GM23338 (cell line): ENCODE results near the gene TP53BP1. TPM values are rescaled to one million over a fixed set of nuclear protein-coding genes. Genes with fewer than 3 reads are reported as not detected.

ENCODE experiments used
- ATAC-seq: fragments of 200-7000 bp; cut with Tn5 transposase; 3 replicates; pipeline ENCODE4 v1.9.1; 2020
- DNase-seq: peaks from one replicate; pipeline ENCODE4 v3.0.0-alpha.2; 2015; ENCODE audit warnings: low spot score
- H2AFZ ChIP-seq: fragments of 200-600 bp; sonication (generic); 2 replicates; pipeline ENCODE4 v1.8.0; 2016; ENCODE audit warnings: antibody characterized with exemption, mild to moderate bottlenecking, moderate library complexity
- H3F3A ChIP-seq: fragments of 200-600 bp; sonication (generic); replicated peaks from 2 replicates; pipeline ENCODE4 v1.8.0; 2017; ENCODE audit warnings: antibody characterized with exemption, mixed run types, low read depth
- H3K27ac ChIP-seq: fragments of 200-600 bp; sonication (generic); 2 replicates; pipeline ENCODE4 v1.6.1; 2016; ENCODE audit warnings: low read depth
- H3K27me3 ChIP-seq: fragments of 200-600 bp; sonication (generic); 2 replicates; pipeline ENCODE4 v1.8.0; 2016; ENCODE audit warnings: mild to moderate bottlenecking, mixed run types, moderate library complexity; ENCODE audit not compliant: insufficient read depth
- H3K36me3 ChIP-seq: fragments of 200-600 bp; sonication (generic); 2 replicates; pipeline ENCODE4 v1.8.0; 2016; ENCODE audit warnings: mild to moderate bottlenecking; ENCODE audit not compliant: insufficient read depth
- H3K4me1 ChIP-seq: fragments of 200-600 bp; sonication (generic); 2 replicates; pipeline ENCODE4 v1.8.0; 2016; ENCODE audit warnings: mild to moderate bottlenecking, moderate library complexity; ENCODE audit not compliant: insufficient read depth
- H3K4me2 ChIP-seq: fragments of 200-600 bp; sonication (generic); 2 replicates; pipeline ENCODE4 v1.7.1; 2017; ENCODE audit warnings: mixed run types
- H3K4me3 ChIP-seq: fragments of 200-600 bp; sonication (generic); 2 replicates; pipeline ENCODE4 v1.6.1; 2016; ENCODE audit warnings: mixed run types
- H3K79me2 ChIP-seq: fragments of 200-600 bp; sonication (generic); replicated peaks from 2 replicates; pipeline ENCODE4 v1.8.0; 2017; ENCODE audit warnings: mild to moderate bottlenecking; ENCODE audit not compliant: insufficient read depth
- H3K9me2 ChIP-seq: fragments of 200-600 bp; sonication (generic); 2 replicates; pipeline ENCODE4 v1.8.0; 2017; ENCODE audit not compliant: insufficient read depth
- H4K20me1 ChIP-seq: fragments of 200-600 bp; sonication (generic); replicated peaks from 2 replicates; pipeline ENCODE4 v1.8.0; 2017; ENCODE audit warnings: mild to moderate bottlenecking; ENCODE audit not compliant: insufficient read depth
- H3K27ac Mint-ChIP-seq: 2 replicates; pipeline ENCODE4 v1.8.0; 2020; ENCODE audit warnings: inconsistent platforms, mild to moderate bottlenecking, moderate library complexity, mixed read lengths
- H3K27me3 Mint-ChIP-seq: 3 replicates; pipeline ENCODE4 v1.8.0; 2022; ENCODE audit warnings: low read depth, mild to moderate bottlenecking, moderate library complexity, mixed read lengths, inconsistent platforms; ENCODE audit not compliant: insufficient read depth, poor library complexity
- H3K36me3 Mint-ChIP-seq: 3 replicates; pipeline ENCODE4 v1.8.0; 2021; ENCODE audit warnings: low read depth, mild to moderate bottlenecking, inconsistent platforms, moderate library complexity, mixed read lengths
- H3K4me1 Mint-ChIP-seq: 3 replicates; pipeline ENCODE4 v1.8.0; 2020; ENCODE audit warnings: mild to moderate bottlenecking, inconsistent platforms, mixed read lengths
- H3K4me3 Mint-ChIP-seq: 3 replicates; pipeline ENCODE4 v1.8.0; 2021; ENCODE audit warnings: moderate library complexity, mild to moderate bottlenecking, inconsistent platforms, mixed read lengths
- H3K9me3 Mint-ChIP-seq: 3 replicates; pipeline ENCODE4 v1.8.0; 2020; ENCODE audit warnings: moderate library complexity, mild to moderate bottlenecking, inconsistent platforms, mixed read lengths
- CTCF ChIP-seq, 2 experiments: fragments of 200-600 bp in 1 of 2; sonication (generic) in 1 of 2; conservative IDR thresholded peaks; 2 replicates each; pipeline versions ENCODE4 v1.5.1 to v1.6.1; 2016 to 2017; ENCODE audit warnings: antibody characterized with exemption in 2 of 2, low read depth in 2 of 2, mild to moderate bottlenecking in 2 of 2, moderate library complexity in 1 of 2
- EZH2phosphoT487 ChIP-seq: fragments of 200-600 bp; sonication (generic); IDR thresholded peaks from one replicate; pipeline ENCODE4 v1.8.1; 2018; ENCODE audit warnings: antibody characterized with exemption; ENCODE audit not compliant: unreplicated experiment
- JUNB ChIP-seq: IDR thresholded peaks from one replicate; pipeline ENCODE4 v1.6.1; 2016; ENCODE audit warnings: antibody characterized with exemption; ENCODE audit not compliant: unreplicated experiment
- NANOG ChIP-seq: IDR thresholded peaks from 2 replicates; pipeline ENCODE4 v1.6.1; 2016; ENCODE audit warnings: antibody characterized with exemption, borderline replicate concordance
- STAT1 ChIP-seq: IDR thresholded peaks from one replicate; pipeline ENCODE4 v1.6.1; 2016; ENCODE audit warnings: antibody characterized with exemption; ENCODE audit not compliant: unreplicated experiment
- polyA plus RNA-seq: library from polyadenylated mRNA; unstranded; fragments of >200 nt; fragmentation: Nextera tagmentation; extraction: Ambion mirVana; gene quantifications from 2 replicates; pipeline ENCODE4 v1.2.1, GENCODE V29; 2016
- total RNA-seq: library from RNA; depleted of rRNA; stranded (reverse); fragments of >200 nt; shearing (Covaris generic); gene quantifications from 2 replicates; pipeline ENCODE4 v1.2.3, GENCODE V29; 2014
- TF ChIP-seq, protein P1 (sequence below): fragments of 250-450 bp; sonication (Bioruptor Pico); IDR thresholded peaks from 2 replicates; pipeline ENCODE4 v1.5.0; 2020; ENCODE audit warnings: mild to moderate bottlenecking, moderate library complexity

The TP53BP1 gene
- total and polyA plus RNA-seq, 2 experiments from 2014 or later = 17.7 to 81.3 TPM

GRCh38 chr15:43523646-43524045 is 30.7 kb upstream of the TP53BP1 start (continued):
- TF ChIP-seq, protein P1, sequence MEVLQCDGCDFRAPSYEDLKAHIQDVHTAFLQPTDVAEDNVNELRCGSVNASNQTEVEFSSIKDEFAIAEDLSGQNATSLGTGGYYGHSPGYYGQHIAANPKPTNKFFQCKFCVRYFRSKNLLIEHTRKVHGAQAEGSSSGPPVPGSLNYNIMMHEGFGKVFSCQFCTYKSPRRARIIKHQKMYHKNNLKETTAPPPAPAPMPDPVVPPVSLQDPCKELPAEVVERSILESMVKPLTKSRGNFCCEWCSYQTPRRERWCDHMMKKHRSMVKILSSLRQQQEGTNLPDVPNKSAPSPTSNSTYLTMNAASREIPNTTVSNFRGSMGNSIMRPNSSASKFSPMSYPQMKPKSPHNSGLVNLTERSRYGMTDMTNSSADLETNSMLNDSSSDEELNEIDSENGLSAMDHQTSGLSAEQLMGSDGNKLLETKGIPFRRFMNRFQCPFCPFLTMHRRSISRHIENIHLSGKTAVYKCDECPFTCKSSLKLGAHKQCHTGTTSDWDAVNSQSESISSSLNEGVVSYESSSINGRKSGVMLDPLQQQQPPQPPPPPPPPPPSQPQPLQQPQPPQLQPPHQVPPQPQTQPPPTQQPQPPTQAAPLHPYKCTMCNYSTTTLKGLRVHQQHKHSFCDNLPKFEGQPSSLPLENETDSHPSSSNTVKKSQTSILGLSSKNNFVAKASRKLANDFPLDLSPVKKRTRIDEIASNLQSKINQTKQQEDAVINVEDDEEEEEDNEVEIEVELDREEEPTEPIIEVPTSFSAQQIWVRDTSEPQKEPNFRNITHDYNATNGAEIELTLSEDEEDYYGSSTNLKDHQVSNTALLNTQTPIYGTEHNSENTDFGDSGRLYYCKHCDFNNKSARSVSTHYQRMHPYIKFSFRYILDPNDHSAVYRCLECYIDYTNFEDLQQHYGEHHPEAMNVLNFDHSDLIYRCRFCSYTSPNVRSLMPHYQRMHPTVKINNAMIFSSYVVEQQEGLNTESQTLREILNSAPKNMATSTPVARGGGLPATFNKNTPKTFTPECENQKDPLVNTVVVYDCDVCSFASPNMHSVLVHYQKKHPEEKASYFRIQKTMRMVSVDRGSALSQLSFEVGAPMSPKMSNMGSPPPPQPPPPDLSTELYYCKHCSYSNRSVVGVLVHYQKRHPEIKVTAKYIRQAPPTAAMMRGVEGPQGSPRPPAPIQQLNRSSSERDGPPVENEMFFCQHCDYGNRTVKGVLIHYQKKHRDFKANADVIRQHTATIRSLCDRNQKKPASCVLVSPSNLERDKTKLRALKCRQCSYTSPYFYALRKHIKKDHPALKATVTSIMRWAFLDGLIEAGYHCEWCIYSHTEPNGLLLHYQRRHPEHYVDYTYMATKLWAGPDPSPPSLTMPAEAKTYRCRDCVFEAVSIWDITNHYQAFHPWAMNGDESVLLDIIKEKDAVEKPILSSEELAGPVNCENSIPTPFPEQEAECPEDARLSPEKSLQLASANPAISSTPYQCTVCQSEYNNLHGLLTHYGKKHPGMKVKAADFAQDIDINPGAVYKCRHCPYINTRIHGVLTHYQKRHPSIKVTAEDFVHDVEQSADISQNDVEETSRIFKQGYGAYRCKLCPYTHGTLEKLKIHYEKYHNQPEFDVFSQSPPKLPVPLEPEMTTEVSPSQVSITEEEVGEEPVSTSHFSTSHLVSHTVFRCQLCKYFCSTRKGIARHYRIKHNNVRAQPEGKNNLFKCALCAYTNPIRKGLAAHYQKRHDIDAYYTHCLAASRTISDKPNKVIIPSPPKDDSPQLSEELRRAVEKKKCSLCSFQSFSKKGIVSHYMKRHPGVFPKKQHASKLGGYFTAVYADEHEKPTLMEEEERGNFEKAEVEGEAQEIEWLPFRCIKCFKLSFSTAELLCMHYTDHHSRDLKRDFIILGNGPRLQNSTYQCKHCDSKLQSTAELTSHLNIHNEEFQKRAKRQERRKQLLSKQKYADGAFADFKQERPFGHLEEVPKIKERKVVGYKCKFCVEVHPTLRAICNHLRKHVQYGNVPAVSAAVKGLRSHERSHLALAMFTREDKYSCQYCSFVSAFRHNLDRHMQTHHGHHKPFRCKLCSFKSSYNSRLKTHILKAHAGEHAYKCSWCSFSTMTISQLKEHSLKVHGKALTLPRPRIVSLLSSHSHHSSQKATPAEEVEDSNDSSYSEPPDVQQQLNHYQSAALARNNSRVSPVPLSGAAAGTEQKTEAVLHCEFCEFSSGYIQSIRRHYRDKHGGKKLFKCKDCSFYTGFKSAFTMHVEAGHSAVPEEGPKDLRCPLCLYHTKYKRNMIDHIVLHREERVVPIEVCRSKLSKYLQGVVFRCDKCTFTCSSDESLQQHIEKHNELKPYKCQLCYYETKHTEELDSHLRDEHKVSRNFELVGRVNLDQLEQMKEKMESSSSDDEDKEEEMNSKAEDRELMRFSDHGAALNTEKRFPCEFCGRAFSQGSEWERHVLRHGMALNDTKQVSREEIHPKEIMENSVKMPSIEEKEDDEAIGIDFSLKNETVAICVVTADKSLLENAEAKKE (CRISPR knock-in tag) = no peak
- no peak for TF ChIP-seq NANOG
- TF ChIP-seq EZH2phosphoT487 = no peak

DNA sequence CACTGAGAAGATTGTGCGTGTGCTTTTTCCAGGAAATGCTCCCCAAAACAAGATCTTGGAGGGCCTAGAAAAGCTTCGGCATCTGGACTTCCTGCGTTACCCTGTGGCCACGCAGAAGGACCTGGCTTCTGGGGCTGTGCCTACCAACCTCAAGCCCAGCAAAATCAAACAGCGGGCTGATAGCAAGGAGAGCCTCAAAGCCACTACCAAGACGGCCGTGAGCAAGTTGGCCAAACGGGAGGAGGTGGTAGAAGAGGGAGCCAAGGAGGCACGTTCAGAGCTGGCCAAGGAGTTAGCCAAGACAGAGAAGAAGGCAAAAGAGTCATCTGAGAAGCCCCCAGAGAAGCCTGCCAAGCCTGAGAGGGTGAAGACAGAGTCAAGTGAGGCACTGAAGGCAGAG is 29.3 kb upstream of the TP53BP1 start:
- Histone ChIP-seq H3F3A (no peaks in the 10 kb centered on the region), H3K27me3 (peaks cover 27% of the 10 kb centered on the region), H2AFZ (no peak overlapping the region), H3K4me2 (no peak overlapping the region), H4K20me1 (0 out of 2 replicates have a peak, but pooled peaks cover 2% of the 10 kb centered on the region), H3K4me3 (no peak overlapping the region), H3K27ac (no peak overlapping the region), H3K4me1 (peaks cover 9% of the 10 kb centered on the region; the same call in 1 of the 2 replicates), H3K79me2 (no peaks in the 10 kb centered on the region), H3K9me2 (no peaks in the 10 kb centered on the region), H3K36me3 (no peaks in the 10 kb centered on the region)
- Mint-ChIP-seq H3K4me1 (peaks cover 20% of the 10 kb centered on the region), H3K27ac (no peak overlapping the region), H3K9me3 (peaks cover 18% of the 10 kb centered on the region), H3K4me3 (no peak overlapping the region; the same call in 2 of the 3 replicates), H3K27me3 (peaks cover 40% of the 10 kb centered on the region), H3K36me3 (peaks cover 50% of the 10 kb centered on the region)
- DNase-seq (no peak), ATAC-seq (no peak)
- no peak for TF ChIP-seq NANOG
- TF ChIP-seq STAT1 = no peak
- no peak for TF ChIP-seq JUNB
- no peak for TF ChIP-seq CTCF (conservative IDR thresholded peaks at IDR 0.05; ENCODE audit: low read depth in 2 of 2)
